Testis (tissue), 3 donors: ENCODE results near the gene ST7. TPM values are rescaled to one million over a fixed set of nuclear protein-coding genes. Genes with fewer than 3 reads are reported as not detected.

Experiments
- DNase-seq: peaks from one replicate; pipeline ENCODE4 v3.0.0-alpha.2; 2019
- H3K27ac ChIP-seq, 2 donors: fragments of 200-600 bp; sonication (generic); one replicate each; pipeline ENCODE4 v1.5.1; 2019
- H3K27me3 ChIP-seq: fragments of 200-600 bp; sonication (generic); one replicate; pipeline ENCODE4 v1.5.1; 2019
- H3K36me3 ChIP-seq: fragments of 200-600 bp; sonication (generic); one replicate; pipeline ENCODE4 v1.5.1; 2017; ENCODE audit warnings: low read depth; ENCODE audit errors: missing control alignments
- H3K4me1 ChIP-seq: fragments of 200-600 bp; sonication (generic); one replicate; pipeline ENCODE4 v1.5.1; 2019
- H3K4me3 ChIP-seq, 2 donors: fragments of 200-600 bp; sonication (generic); one replicate each; pipeline ENCODE4 v1.5.1; 2017 to 2019
- H3K9me3 ChIP-seq: fragments of 200-600 bp; sonication (generic); one replicate; pipeline ENCODE4 v1.5.1; 2017
- CTCF ChIP-seq, 3 experiments: fragments of 450-650 bp in 2 of 3; fragments of 200-600 bp in 1 of 3; sonication (generic) in 1 of 3; IDR thresholded peaks; one replicate each; pipeline ENCODE4 v1.5.1; 2016 to 2019; ENCODE audit warnings: antibody characterized with exemption in 3 of 3, mild to moderate bottlenecking in 2 of 3, moderate library complexity in 1 of 3
- POLR2A ChIP-seq: fragments of 450-650 bp; IDR thresholded peaks from one replicate; pipeline ENCODE4 v1.6.1; 2017; ENCODE audit warnings: antibody characterized with exemption, mild to moderate bottlenecking, moderate library complexity
- WGBS, 2 donors: methylation state at CpG; one replicate each; pipeline ENCODE4 v1.1.5; 2018; 5-methylcytosine and 5-hydroxymethylcytosine counted together
- intact Hi-C: fragments of 100-400 bp; cut with DNase I; formaldehyde crosslinking; loops from one replicate; pipeline ENCODE4 v1.15.1; 2023; ENCODE audit warnings: low total_unique reads
- polyA plus RNA-seq: library from polyadenylated mRNA; stranded (reverse); fragments of 350-450 nt; fragmentation: Illumina TruSeq; extraction: RNeasy Lipid Tissue Mini Kit (QIAGEN cat#74804); gene quantifications from one replicate; pipeline ENCODE4 v1.2.3, GENCODE V29; 2014; ENCODE audit warnings: low read depth, low replicate concordance; ENCODE audit not compliant: insufficient read depth
- total RNA-seq, 2 donors: library from RNA; depleted of rRNA; stranded (reverse); fragments of >200 nt; gene quantifications; one replicate each; pipeline ENCODE4 v1.2.3, GENCODE V29; 2016

Gene ST7
- total and polyA plus RNA-seq, 3 donors from 2014 or later, result 15.9 to 25.3 (median 23.2) TPM

- intact Hi-C loops, result no loop called here
- 60 to 62% methylated on average over 2 of the region's 2 CpGs for WGBS, 2 donors
- TF ChIP-seq POLR2A, result no peak
- TF ChIP-seq CTCF (IDR thresholded peaks at IDR 0.05), result no peak
- H3K4me3 ChIP-seq, result no peak overlapping the region
- no peak for DNase-seq
- no peak overlapping the region for H3K27ac ChIP-seq
- H3K27me3 ChIP-seq, result no peaks in the 10 kb centered on the region
- no peaks in the 10 kb centered on the region for H3K36me3 ChIP-seq
- H3K4me1 ChIP-seq, result no peaks in the 10 kb centered on the region
- no peaks in the 10 kb centered on the region for H3K9me3 ChIP-seq
Measured at GRCh38 chr7:117176206-117176605, 222.9 kb downstream of the ST7 start.

- WGBS, 2 donors, result 67 to 77% methylated on average over 2 of the region's 2 CpGs
- Histone ChIP-seq H3K9me3 (no peaks in the 10 kb centered on the region), H3K27me3 (no peaks in the 10 kb centered on the region), H3K27ac (no peak overlapping the region), H3K4me3 (no peak overlapping the region), H3K4me1 (no peaks in the 10 kb centered on the region), H3K36me3 (no peaks in the 10 kb centered on the region)
- intact Hi-C loops, result no loop called here
- TF ChIP-seq CTCF (IDR thresholded peaks at IDR 0.05), result no peak
- TF ChIP-seq POLR2A, result no peak
- DNase-seq, result no peak
Measured at GRCh38 chr7:117178600-117178999, 225.3 kb downstream of the ST7 start.

GRCh38 chr7:117179701-117180100 lies 226.4 kb downstream of the ST7 start:
- Histone ChIP-seq H3K4me3 (no peak overlapping the region), H3K27me3 (no peaks in the 10 kb centered on the region), H3K27ac (no peak overlapping the region), H3K4me1 (no peaks in the 10 kb centered on the region), H3K36me3 (no peaks in the 10 kb centered on the region), H3K9me3 (no peaks in the 10 kb centered on the region)
- TF ChIP-seq CTCF (IDR thresholded peaks at IDR 0.05) (no peak), POLR2A (no peak)
- intact Hi-C loops, result no loop called here
- no peak for DNase-seq
- 83 to 89% methylated on average over 2 of the region's 2 CpGs for WGBS, 2 donors

- 91 to 97% methylated on average over 2 of the region's 2 CpGs for WGBS, 2 donors
- TF ChIP-seq POLR2A (no peak), CTCF (IDR thresholded peaks at IDR 0.05) (no peak)
- Histone ChIP-seq H3K27ac (no peak overlapping the region), H3K36me3 (no peaks in the 10 kb centered on the region), H3K4me3 (no peak overlapping the region), H3K27me3 (no peaks in the 10 kb centered on the region), H3K9me3 (no peaks in the 10 kb centered on the region), H3K4me1 (no peaks in the 10 kb centered on the region)
- intact Hi-C loops, result no loop called here
- no peak for DNase-seq
Measured at GRCh38 chr7:117183729-117184128, 230.4 kb downstream of the ST7 start.

- intact Hi-C loops, result no loop called here
- Histone ChIP-seq H3K27me3 (no peaks in the 10 kb centered on the region), H3K27ac (no peak overlapping the region), H3K9me3 (no peaks in the 10 kb centered on the region), H3K36me3 (no peaks in the 10 kb centered on the region), H3K4me3 (no peak overlapping the region), H3K4me1 (no peaks in the 10 kb centered on the region)
- no peak for DNase-seq
- WGBS, 2 donors, result 94 to 97% methylated on average over 2 of the region's 2 CpGs
- no peak for TF ChIP-seq CTCF (IDR thresholded peaks at IDR 0.05)
- TF ChIP-seq POLR2A, result no peak
Measured at GRCh38 chr7:117184367-117184766, 231.1 kb downstream of the ST7 start.
